ENCODE results near the gene PUS3. TPM values are rescaled to one million over a fixed set of nuclear protein-coding genes. Genes with fewer than 3 reads are reported as not detected.

The PUS3 gene
- total RNA-seq, 2 experiments from 2014 or later = 11.9 to 16.0 TPM

- Mint-ChIP-seq H3K27me3 (ENCODE audit: low read depth) (peaks cover 8% of the 10 kb centered on the region), H3K4me1 (ENCODE audit: low read depth) (peaks cover 29% of the 10 kb centered on the region), H3K27ac (no peak overlapping the region), H3K9me3 (ENCODE audit: insufficient read depth) (peaks cover 4% of the 10 kb centered on the region), H3K36me3 (ENCODE audit: low read depth) (peaks cover 3% of the 10 kb centered on the region), H3K4me3 (no peak overlapping the region)
- ChIA-PET CTCF (no interaction called here), POLR2A (no interaction called here)
- DNase-seq (no peak), ATAC-seq (no peak)
Observed at GRCh38 chr11:125935618-125936199, 32.7 kb upstream of the PUS3 start.

DNA sequence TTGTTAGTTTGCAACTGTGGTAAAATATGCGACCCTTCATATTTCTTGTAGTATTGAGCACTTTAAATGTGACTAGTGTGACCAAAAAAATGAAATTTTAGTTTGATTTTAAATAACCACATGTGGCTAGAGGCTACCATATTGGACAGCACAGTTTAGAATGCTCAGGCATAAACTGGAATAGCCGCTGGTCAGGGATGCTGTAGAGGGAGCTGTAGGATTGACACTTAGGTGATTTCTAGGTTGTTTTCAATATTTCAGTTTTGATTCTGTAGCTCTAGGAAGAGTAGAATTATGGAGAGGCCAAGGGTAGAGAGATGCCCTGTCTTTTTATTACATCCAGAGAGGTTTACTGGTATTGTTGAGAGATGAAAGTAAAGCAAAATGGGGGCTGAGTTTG, 32.0 kb upstream of the PUS3 start:
- H3K27me3 Mint-ChIP-seq (ENCODE audit: low read depth) = peaks cover 9% of the 10 kb centered on the region
- peaks cover 29% of the 10 kb centered on the region for H3K4me1 Mint-ChIP-seq (ENCODE audit: low read depth)
- DNase-seq (no peak), ATAC-seq (no peak)
- POLR2A ChIA-PET = no interaction called here
- H3K9me3 Mint-ChIP-seq (ENCODE audit: insufficient read depth) = peaks cover 4% of the 10 kb centered on the region
- H3K36me3 Mint-ChIP-seq (ENCODE audit: low read depth) = peaks cover 3% of the 10 kb centered on the region
- CTCF ChIA-PET = interaction anchor here (1.0 kb wide), 1 partner anchor 10 kb away, joined by 3 read pairs; no protein-coding TSS in a partner anchor
- no peak overlapping the region for H3K4me3 Mint-ChIP-seq
- no peak overlapping the region for H3K27ac Mint-ChIP-seq

DNA sequence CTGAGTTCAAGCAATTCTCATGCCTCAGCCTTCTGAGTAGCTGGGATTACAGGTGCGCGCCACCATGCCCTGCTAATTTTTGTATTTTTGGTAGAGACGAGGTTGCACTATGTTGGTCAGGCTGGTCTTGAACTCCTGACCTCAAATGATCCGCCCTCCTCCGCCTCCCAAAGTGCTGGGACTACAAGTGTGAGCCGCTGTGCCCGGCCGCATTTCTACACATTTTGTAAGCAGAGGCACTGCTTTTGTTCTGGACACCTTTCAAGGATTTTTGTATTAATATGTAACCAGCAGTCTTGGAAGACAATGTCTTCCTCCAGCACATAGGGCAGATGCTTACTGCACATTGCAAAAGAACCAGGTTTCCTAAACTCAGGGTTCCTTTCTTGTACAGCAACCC, 31.5 kb upstream of the PUS3 start:
- CTCF ChIA-PET = interaction anchor here (1.0 kb wide), 1 partner anchor 10 kb away, joined by 3 read pairs; no protein-coding TSS in a partner anchor
- DNase-seq (no peak), ATAC-seq (no peak)

DNA sequence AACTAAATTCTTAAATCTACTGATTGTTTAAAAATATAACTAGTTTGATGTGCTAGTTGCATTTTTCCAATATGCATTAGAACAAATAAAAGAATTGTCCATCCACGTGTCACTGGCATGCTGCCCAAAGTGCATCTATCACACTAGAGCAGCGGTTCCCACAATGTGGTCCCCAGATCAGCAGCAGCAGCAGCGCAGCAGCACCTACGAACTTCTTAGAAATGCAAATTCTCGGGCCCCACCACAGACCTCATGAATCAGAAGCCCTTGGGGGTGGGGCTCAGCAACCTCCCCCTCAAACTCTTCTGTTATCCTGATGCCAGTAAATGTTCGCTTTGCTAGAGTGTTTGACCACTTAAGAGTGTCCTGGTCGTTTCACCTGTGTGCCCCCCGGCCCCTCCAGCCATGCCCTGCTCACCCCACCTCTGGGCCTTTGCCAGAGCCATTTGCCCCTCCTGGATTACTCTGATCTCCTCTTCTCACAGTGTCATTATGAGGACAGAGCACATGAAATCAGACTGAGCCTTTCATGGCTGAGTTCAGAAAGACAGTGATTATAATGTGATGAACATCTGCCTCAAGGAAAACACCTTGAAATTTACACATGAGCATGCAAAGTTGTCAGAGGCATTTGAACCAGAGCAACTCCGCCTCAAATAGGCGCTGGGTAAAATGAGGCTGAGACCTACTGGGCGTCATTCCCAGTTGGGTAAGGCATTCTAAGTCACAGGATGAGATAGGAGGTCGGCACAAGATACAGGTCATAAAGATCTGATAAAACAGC, 30.2 kb upstream of the PUS3 start:
- Mint-ChIP-seq H3K4me1 (ENCODE audit: low read depth) (peaks cover 20% of the 10 kb centered on the region), H3K4me3 (no peak overlapping the region), H3K27ac (no peak overlapping the region), H3K27me3 (ENCODE audit: low read depth) (peaks cover 20% of the 10 kb centered on the region), H3K36me3 (ENCODE audit: low read depth) (no peaks in the 10 kb centered on the region), H3K9me3 (ENCODE audit: insufficient read depth) (peaks cover 4% of the 10 kb centered on the region)
- DNase-seq (peak; percentile 61), ATAC-seq (peak; percentile 69)
- ChIA-PET CTCF (interaction anchor here (1.4 kb wide), 1 partner anchor 261 kb away, joined by 5 read pairs; no protein-coding TSS in a partner anchor), POLR2A (no interaction called here)

More for the DNA sequence above, 31.5 kb upstream of the PUS3 start:
- POLR2A ChIA-PET = no interaction called here
- H3K27me3 Mint-ChIP-seq (ENCODE audit: low read depth) = peaks cover 13% of the 10 kb centered on the region
- peaks cover 29% of the 10 kb centered on the region for H3K4me1 Mint-ChIP-seq (ENCODE audit: low read depth)
- no peak overlapping the region for H3K27ac Mint-ChIP-seq
- no peak overlapping the region for H3K4me3 Mint-ChIP-seq
- peaks cover 3% of the 10 kb centered on the region for H3K36me3 Mint-ChIP-seq (ENCODE audit: low read depth)
- H3K9me3 Mint-ChIP-seq (ENCODE audit: insufficient read depth) = peaks cover 4% of the 10 kb centered on the region

DNA sequence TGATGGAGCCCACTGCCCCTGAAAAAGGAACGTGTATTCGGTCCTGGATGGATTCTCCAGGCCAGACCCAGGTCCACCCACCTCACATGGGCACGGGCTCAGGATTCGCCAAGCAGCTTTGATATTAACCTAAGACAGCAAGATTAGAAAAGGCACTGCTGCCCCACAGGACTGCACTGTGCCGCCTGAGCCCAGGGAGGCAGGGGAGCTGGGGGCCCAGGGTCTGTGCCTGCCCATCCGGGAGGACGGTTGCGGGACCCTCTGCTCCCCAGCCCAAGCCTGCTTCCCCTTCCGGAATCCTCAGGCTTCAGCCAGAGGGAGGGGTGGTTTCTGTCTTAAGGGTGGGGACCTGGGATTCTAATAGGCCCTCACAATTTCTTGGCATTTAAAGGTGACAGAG, 29.3 kb upstream of the PUS3 start:
- Mint-ChIP-seq H3K4me1 (ENCODE audit: low read depth) (peaks cover 16% of the 10 kb centered on the region), H3K36me3 (ENCODE audit: low read depth) (no peaks in the 10 kb centered on the region), H3K27me3 (ENCODE audit: low read depth) (peaks cover 20% of the 10 kb centered on the region), H3K9me3 (ENCODE audit: insufficient read depth) (no peaks in the 10 kb centered on the region), H3K4me3 (no peak overlapping the region), H3K27ac (no peak overlapping the region)
- POLR2A ChIA-PET = no interaction called here
- CTCF ChIA-PET = interaction anchor here (1.4 kb wide), 1 partner anchor 262 kb away, joined by 5 read pairs; no protein-coding TSS in a partner anchor
- no peak for DNase-seq
- no peak for ATAC-seq

GRCh38 chr11:125931668-125932067, 28.7 kb upstream of the PUS3 start:
- H3K4me3 Mint-ChIP-seq = no peak overlapping the region
- peaks cover 16% of the 10 kb centered on the region for H3K4me1 Mint-ChIP-seq (ENCODE audit: low read depth)
- no peaks in the 10 kb centered on the region for H3K36me3 Mint-ChIP-seq (ENCODE audit: low read depth)
- peaks cover 20% of the 10 kb centered on the region for H3K27me3 Mint-ChIP-seq (ENCODE audit: low read depth)
- ChIA-PET CTCF (interaction anchor here (1.4 kb wide), 1 partner anchor 262 kb away, joined by 5 read pairs; no protein-coding TSS in a partner anchor), POLR2A (no interaction called here)
- ATAC-seq (no peak), DNase-seq (no peak)
- H3K9me3 Mint-ChIP-seq (ENCODE audit: insufficient read depth) = no peaks in the 10 kb centered on the region
- H3K27ac Mint-ChIP-seq = no peak overlapping the region

DNA sequence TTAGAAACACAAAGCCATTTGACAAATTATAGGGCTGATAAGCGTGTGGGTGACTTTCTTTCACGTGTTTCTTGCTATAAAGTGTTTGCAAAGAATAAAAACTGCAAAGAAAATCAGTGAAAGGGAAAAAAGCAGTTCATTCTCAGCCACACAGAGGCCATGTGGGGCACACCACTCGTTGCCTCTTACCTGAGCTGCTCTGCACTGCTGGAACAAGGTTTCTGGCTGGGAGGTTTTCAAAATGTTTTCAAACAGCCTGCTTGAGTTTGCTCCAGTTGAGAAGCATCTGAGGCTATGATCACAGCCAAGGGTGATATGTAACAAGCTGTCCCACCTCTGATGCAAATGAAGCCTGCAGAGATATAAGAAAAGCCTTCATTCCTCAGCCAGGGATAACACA, 28.1 kb upstream of the PUS3 start:
- Mint-ChIP-seq H3K4me3 (no peak overlapping the region), H3K4me1 (ENCODE audit: low read depth) (peaks cover 16% of the 10 kb centered on the region), H3K36me3 (ENCODE audit: low read depth) (no peaks in the 10 kb centered on the region), H3K9me3 (ENCODE audit: insufficient read depth) (no peaks in the 10 kb centered on the region), H3K27me3 (ENCODE audit: low read depth) (peaks cover 22% of the 10 kb centered on the region), H3K27ac (no peak overlapping the region)
- CTCF ChIA-PET = interaction anchor here (1.2 to 1.4 kb wide), 2 partner anchors 262 to 263 kb away, joined by 3 to 5 read pairs; no protein-coding TSS in a partner anchor
- ATAC-seq = no peak
- no peak for DNase-seq
- POLR2A ChIA-PET = no interaction called here

DNA sequence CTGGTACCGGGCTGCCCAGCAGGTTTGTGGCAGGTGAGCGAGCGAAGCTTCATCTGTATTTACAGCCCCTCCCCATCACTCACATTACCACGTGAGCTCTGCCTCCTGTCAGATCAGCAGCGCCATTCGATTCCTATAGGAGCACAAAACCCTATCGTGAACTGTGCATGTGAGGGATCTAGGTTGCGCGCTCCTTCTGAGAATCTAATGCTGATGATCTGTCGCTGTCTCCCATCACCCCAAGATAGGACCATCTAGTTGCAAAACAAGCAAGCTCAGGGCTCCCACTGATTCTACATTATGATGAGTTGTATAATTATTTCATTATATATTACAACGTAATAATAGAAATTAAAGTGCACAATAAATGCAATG, 27.1 kb upstream of the PUS3 start:
- ChIA-PET POLR2A (no interaction called here), CTCF (interaction anchor here (1.2 to 1.4 kb wide), 2 partner anchors 263 to 264 kb away, joined by 3 to 5 read pairs; no protein-coding TSS in a partner anchor)
- Mint-ChIP-seq H3K36me3 (ENCODE audit: low read depth) (no peaks in the 10 kb centered on the region), H3K27ac (no peak overlapping the region), H3K4me3 (no peak overlapping the region), H3K9me3 (ENCODE audit: insufficient read depth) (no peaks in the 10 kb centered on the region), H3K4me1 (ENCODE audit: low read depth) (peaks cover 16% of the 10 kb centered on the region), H3K27me3 (ENCODE audit: low read depth) (peaks cover 20% of the 10 kb centered on the region)
- DNase-seq (no peak), ATAC-seq (no peak)

- POLR2A ChIA-PET = no interaction called here
- Mint-ChIP-seq H3K9me3 (ENCODE audit: insufficient read depth) (no peaks in the 10 kb centered on the region), H3K27ac (no peak overlapping the region), H3K27me3 (ENCODE audit: low read depth) (peaks cover 20% of the 10 kb centered on the region), H3K4me1 (ENCODE audit: low read depth) (peaks cover 16% of the 10 kb centered on the region), H3K36me3 (ENCODE audit: low read depth) (no peaks in the 10 kb centered on the region), H3K4me3 (no peak overlapping the region)
- no peak for DNase-seq
- ATAC-seq = no peak
- CTCF ChIA-PET = interaction anchor here (1.2 to 1.4 kb wide), 2 partner anchors 263 to 264 kb away, joined by 3 to 5 read pairs; no protein-coding TSS in a partner anchor
Observed at GRCh38 chr11:125929445-125930075, 26.6 kb upstream of the PUS3 start.

DNA sequence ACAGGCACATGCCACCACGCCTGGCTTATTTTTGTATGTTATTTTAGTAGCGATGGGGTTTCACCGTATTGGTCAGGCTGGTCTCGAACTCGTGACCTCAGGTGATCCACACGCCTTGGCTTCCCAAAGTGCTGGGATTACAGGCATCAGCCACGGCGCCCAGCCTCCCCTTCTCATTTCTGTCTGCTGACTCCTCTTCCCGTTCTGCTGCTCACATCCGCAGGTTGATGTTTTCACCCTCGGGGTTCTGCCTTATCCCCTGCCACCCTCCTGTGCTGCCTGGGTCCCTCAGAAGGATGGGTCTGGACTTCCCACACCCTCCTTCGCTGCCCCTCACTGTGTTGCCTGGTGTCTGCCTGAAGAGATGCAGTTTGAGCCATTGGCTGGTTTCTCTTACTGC, 23.7 kb upstream of the PUS3 start:
- Mint-ChIP-seq H3K27me3 (ENCODE audit: low read depth) (peaks cover 20% of the 10 kb centered on the region), H3K36me3 (ENCODE audit: low read depth) (no peaks in the 10 kb centered on the region), H3K9me3 (ENCODE audit: insufficient read depth) (no peaks in the 10 kb centered on the region), H3K4me1 (ENCODE audit: low read depth) (no peaks in the 10 kb centered on the region), H3K27ac (no peak overlapping the region), H3K4me3 (no peak overlapping the region)
- ATAC-seq (no peak), DNase-seq (no peak)
- ChIA-PET POLR2A (no interaction called here), CTCF (no interaction called here)

DNA sequence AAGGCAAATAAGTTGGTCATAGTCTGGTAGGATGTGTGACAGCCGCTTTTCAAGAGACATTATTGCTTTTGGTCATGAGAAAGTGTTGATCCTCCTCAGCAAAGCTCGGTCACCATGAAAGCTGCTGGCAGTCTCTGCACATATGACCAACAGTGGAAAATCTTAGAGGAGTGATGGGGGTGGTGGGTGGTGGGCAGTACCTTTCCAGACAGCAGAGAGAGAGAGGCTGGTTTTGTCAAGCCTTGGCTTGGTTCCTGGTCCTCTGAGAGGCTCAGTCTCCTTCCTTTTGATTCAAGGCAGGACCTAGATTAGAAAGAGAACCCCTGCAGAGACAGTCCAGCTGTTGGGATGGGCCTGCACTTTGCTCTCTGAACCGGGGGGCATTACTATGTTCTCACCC, 22.8 kb upstream of the PUS3 start:
- Mint-ChIP-seq H3K27ac (no peak overlapping the region), H3K4me1 (ENCODE audit: low read depth) (no peaks in the 10 kb centered on the region), H3K9me3 (ENCODE audit: insufficient read depth) (no peaks in the 10 kb centered on the region), H3K36me3 (ENCODE audit: low read depth) (no peaks in the 10 kb centered on the region), H3K27me3 (ENCODE audit: low read depth) (peaks cover 17% of the 10 kb centered on the region), H3K4me3 (no peak overlapping the region)
- DNase-seq (no peak), ATAC-seq (no peak)
- POLR2A ChIA-PET = no interaction called here
- CTCF ChIA-PET = interaction anchor here (1.2 to 3.7 kb wide), 2 partner anchors 17 to 267 kb away, joined by 5 to 40 read pairs; no protein-coding TSS in a partner anchor

- H3K9me3 Mint-ChIP-seq (ENCODE audit: insufficient read depth) = no peaks in the 10 kb centered on the region
- H3K27me3 Mint-ChIP-seq (ENCODE audit: low read depth) = peaks cover 19% of the 10 kb centered on the region
- no peaks in the 10 kb centered on the region for H3K36me3 Mint-ChIP-seq (ENCODE audit: low read depth)
- POLR2A ChIA-PET = no interaction called here
- no peak overlapping the region for H3K27ac Mint-ChIP-seq
- no peak for DNase-seq
- CTCF ChIA-PET = interaction anchor here (1.2 to 3.7 kb wide), 2 partner anchors 18 to 268 kb away, joined by 5 to 40 read pairs; no protein-coding TSS in a partner anchor
- no peak overlapping the region for H3K4me3 Mint-ChIP-seq
- H3K4me1 Mint-ChIP-seq (ENCODE audit: low read depth) = no peaks in the 10 kb centered on the region
- ATAC-seq = no peak
Observed at GRCh38 chr11:125925247-125925740, 22.3 kb upstream of the PUS3 start.

All from activated CD8-positive, alpha-beta T cell treated with anti-CD3 and anti-CD28 coated beads, Interleukin-2, amount 10 ng/mL, durations not matched to agents 7 days and 5 days (primary cell).